Stimulated activated CD4-positive, alpha-beta T cell treated with anti-CD3 and anti-CD28 coated beads, Interleukin-1b, Interleukin-23, amount 100 ng/mL, for 48 hours (primary cell): ENCODE measurements around the gene TFAP2D.

ENCODE experiments used
- DNase-seq: peaks from one replicate; pipeline ENCODE4 v3.0.0-alpha.2; 2020

TFAP2D gene

DNA sequence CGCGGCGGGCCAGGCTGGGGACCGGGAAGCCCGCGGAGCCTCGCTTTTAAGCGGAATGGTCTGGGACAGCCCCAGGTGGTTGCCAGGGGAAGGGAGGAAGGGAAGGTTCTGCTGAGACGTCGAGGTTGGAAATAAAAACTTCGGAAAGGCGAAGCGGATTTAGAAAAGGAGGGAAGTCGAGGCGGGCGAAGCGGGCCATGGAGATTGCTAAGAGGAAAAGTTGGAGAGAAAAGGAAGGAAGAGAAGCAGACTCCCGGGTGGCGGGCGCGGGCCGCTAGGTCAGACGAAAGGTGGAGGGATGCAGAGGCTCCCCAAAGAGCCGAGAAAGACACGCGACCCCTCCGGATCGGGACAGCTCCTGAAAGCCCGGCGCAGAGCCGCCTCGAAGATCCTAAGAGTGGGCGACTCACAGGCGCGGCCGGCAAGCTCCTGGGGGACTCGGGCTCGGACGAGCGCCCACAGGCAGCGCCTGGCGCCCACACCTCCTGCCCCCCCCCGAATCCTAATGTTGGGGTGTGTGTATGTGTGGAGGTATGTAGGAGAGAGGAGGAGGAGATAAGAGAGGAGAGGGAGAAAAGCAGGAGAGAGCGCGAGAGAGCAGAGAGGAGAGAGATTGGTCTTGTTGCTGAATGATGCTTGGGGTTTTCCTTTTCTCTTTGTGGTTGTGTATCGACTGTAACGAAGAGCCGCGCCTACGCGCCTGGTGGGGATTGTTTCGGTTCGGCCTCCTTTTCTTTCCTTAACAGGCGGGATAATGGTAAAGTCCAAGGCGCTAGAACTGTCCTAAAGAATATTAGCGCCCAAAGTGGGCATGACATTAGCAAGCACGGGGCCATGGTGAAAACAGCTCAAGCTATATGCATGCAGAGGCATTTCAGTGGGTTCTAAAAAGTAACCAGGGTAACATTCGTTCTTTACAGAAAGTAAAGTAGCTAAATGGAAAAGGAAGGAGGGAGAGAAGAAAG, 106.9 kb downstream of the TFAP2D start:
- DNase-seq, result no peak

DNA sequence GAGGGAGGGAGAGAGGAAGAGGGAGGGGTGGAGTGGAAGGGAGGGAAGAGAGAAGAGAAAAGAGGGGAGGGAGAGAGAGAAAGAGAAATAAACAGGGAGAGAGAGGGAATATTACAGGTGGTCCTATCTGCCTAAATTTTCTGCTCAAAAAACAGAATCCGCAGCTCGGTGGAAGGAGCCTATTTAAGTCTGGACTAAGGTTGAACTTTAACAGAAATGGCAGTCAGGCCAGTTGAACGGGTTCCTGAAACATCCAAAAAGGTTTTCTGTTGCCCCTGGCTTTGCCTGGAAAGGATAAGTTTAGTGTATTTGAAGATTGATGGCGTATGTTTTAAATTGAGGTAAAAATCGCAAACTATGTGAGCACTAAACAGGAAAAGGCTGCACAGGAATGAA, 107.5 kb downstream of the TFAP2D start:
- DNase-seq, result no peak

DNA sequence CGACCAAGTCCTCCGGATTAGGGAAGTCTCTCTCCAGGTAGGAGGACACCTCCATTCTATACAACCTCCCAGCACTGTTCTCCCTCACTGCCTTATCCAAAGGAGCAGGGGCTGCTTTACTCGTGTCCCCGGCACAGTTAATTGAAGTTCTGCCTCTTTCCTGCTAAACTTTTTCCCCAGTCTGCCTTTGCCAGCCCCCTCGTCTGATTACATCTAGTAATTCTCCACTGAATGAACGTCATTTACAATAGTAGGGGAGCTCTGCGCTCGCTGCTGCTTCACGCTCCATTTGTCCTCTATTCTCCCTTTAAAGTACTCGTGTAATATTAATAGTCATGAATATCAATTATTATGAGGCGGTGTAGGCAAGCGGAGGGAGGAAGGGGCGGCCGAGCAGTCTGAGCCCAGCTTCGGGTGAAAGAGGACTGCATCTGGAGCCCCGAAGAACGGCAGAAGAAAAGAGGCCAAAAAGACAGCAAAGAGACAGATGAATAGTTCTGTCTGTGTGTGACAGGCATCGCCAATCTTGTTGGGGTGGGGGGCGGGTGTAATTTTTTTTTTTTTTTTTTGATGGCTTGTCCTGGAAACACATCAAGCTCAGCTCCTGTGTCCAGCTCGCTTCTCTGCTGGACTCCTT, 108.2 kb downstream of the TFAP2D start:
- DNase-seq, result no peak

DNA sequence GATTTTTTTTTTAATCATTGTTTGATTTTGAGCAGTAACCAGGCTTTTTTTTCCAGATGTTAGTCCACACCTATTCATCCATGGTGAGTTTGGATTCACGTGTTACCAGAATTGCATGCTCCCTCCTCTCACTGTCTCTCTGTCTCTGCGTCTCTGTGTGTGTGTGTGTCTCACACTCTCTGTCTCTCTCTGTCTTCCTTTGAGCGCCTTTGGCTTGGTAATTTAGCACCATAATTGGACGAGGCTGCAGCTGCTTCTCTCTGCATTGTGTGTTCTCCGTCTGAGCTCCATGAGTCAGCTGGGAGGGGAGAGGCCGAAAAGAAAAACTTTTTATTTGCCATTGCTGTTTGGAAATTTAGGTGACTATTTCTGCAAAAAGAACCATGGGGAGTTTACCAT, 108.8 kb downstream of the TFAP2D start:
- no peak for DNase-seq
